Stimulated activated CD8-positive, alpha-beta memory T cell treated with anti-CD3 and anti-CD28 coated beads, Interleukin-7, amount 100 ng/mL, for 1 hour (primary cell): ENCODE data around the gene JARID2.

ENCODE experiments used
- DNase-seq, 2 donors: peaks; one replicate each; pipeline ENCODE4 v3.0.0-alpha.2; 2020; ENCODE audit warnings: low read depth in 2 of 2

The JARID2 gene

DNA sequence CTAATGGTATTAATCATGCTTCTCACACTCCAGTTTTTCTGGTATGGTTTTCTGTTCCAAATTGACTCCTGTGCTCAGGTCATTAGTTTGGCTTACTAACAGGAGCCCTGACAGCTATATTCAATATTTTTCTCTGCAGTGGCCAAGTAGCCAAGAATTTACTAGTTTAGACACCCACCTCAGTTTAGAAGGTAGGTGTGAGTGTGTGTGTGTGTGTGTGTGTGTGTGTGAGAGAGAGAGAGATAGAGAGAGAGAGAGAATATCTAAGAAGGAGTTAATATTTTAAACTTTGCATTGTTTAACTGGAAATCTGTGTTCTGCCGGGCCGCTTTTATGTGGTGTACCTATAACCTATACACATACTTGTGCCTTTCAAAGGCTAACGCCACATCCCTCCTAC is 18.5 kb downstream of the JARID2 start:
- no peak for DNase-seq

DNA sequence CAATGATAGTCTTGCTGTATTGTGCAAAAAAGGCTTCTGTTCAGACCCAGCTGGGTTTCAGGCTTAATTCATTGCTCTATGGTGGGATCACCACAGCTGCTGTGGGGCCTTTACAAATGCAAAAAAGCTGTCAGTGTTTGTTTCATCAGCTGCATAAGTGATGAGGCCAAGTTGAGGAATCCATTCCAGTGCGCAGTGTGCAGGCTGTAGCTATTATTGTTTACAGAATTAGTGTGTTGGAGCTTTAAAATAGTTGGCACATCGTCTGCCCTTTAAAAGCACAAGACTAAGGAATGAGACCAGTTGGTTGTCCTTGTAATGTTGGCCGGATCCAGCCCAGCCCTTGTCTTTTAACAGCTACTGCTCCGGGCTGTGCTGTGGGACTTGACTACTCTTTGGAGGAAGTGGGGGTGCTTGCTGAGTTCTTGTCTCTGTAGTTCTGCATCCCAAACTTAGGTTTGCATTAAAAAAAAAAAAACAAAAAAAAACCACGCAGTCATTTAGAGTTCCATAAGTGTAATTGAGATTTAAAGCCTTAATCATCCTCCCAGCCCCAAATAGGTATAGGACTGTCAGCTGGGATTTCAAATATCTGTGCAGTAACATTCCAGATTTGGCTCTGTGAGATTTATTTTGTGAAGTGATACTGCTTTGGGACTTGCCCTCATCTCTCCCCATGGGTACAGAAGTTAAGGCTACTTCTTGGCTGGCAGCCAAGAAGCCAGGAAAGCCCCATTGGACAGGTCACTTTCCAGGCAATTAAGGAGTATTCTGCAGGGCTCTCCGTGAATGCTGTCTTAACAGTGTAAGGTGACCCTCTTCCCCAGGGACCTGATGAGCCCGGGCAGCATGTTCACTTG is 19.3 kb downstream of the JARID2 start:
- no peak for DNase-seq

DNA sequence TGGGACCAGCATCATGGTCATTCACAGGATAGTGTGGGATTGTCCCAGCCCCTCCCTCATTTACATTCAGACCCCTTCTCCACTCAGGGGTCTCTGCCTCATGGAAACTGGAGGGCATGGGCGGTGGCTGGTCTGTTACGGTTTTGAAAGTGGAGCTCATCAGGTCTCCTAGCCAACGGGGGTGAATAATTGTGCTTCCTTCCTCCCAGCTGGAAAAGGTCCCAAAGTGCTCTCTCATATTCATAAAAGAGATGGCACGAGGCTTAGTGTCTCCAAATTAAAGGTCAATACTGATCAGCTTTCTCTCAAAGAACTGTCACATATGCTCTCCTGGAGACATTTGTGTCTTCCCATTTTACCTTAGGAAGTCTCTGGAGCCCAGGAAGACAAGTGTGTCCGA is 19.9 kb downstream of the JARID2 start:
- no peak for DNase-seq

DNA sequence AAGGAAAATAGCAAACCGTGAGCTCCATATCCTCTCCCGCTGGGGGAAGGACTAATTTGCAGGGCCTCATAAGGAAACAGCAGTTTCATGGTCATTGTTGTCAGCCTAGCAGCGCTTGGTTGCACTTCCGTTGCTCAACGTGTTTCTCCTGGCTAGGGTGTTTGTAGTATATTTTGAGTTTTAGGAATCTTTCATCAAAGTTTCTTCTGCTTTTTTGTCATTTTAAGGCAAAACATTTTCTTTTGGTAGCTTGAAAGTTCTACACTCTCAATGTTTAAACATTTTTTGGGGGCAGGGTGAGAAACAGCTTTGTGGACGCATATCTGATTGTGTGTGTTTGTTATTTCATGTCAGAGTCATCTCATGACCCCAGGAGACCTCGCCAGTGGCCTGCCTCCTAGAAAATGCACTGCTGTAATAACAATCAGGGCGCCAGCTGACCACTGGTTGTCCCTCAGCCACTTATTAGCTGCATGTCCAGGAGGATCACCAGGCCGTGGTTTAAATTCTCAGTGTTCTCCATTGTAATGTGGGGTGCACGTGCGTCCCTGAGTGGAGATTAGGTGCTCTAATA is 20.6 kb downstream of the JARID2 start:
- DNase-seq = no peak

DNA sequence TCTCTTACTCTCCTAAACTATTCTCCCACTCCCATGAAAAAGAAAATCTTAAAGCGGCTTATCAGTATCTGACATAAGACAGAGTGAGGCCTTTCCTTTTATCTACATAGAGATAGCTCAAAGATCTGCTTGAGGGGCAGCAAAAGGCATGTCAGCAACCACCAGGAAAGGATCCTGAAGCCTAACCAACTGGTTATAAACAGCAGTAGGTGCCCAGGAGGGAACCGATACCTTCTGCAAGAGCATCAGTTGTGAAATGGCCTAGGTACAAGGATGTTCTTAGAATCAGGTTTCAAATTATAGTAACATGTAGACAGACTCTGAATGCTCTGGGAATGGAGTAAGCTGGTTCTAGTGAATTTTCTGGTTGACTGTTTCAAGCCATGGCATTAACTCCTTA is 21.4 kb downstream of the JARID2 start:
- no peak for DNase-seq

DNA sequence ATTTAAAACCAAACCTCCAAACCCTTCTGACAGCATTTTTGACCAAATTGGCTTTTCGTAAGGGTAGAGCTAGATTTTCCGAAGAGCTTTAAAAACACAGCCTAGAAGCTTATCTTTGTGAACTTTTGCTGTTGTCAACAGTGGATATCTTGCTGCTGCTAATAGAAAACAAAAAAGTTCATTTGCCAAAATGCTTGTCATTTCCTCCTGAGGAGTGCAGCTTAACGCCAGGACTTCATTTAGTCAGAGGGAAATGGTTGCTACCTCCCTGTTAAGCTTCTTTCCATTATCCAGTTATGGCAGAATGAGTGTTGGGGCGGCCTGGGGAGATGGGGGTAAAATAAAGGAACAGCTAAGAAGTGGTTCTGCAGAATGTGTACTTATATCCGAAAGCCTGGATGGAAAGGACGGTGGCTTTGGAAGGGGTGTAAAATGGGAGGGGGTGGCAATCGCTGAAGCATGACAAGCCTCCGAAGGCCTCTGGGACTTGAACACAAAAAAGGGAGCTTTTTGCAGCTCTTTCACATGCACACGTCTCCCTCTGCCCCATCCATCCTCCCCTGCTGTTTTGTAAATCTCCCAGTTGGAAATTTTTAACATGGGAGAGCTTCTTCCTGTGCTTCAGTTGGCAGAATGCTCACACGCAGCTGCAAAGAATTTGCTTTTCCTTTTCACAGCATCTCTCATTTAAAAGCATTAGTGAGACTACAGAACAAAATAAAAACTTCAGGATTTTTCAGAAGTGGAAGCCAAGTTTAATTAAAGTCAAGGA is 22.5 kb downstream of the JARID2 start:
- DNase-seq = no peak

DNA sequence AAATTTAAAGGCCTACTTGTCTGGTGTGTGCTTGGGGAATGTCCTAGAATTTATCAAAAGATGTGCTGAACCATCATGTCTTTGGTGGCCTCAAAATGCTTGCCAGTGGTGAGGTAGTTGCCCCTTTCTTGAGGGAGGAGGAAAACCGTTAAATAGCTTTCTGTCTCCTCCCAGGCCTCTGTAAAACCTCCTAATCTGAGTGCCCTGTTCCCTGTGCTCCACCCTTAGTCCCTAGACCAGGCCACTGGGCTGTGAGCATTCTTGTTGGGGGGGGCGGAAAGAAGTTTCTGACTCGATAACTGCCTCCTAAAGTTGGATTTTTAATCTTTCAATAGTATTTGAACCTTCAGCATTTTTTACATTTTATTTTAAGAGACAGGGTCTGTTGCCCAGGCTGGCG is 23.1 kb downstream of the JARID2 start:
- DNase-seq = no peak

DNA sequence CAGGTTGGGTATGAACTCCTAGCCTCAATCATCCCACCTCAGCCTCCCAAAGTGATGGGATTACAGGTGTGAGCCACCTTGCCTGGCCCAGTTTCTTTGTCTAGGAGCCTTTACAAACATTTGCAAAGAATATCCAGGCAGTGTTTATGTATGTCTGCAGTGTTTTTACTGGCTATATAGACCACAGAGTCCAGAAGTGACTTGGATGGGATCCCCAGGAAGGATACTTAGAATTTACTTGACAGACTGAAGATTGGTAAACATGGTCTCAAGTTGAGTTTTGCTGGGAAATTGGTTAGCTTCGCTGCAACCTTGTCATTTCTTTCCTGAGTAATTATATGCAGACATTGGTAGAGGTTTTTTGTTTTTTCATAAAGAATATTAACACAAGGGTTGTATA is 23.8 kb downstream of the JARID2 start:
- no peak for DNase-seq

DNA sequence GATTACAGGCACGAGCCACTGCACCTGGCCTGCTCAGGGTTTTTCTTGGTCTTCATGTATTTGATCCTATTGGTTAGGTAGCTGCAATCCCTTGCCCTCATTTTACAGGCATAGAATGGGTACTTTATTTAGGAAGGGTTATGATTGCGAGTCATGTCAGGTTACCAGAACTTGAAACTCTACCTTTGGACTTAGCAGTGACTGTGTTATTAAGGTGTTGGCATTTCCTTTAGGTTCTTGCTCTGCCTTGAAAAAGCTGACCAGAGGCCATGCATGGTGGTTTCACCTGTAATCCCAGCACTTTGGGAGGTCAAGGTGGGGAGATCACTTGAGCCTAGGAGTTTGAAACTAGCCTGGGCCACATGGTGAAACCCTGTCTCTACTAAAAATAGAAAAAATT is 24.5 kb downstream of the JARID2 start:
- DNase-seq = no peak

DNA sequence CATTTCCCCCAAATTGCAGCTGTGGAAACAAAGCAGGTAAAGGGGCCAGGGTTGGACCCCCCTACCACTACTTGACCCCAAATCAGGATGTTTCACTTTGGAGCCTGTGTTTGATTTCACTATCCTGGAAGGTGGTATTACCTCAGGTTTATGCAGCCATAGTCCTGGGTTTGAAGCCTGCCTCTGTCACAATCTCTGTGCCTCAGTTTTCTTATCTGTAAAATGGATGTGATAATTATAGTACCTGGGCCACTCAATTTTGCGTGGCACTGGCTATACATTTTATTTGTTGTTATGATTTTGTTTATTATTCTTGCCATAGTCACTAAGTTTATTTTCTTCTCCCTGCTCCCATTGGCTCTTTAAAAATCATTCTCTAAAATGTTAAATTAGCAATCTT is 26.7 kb downstream of the JARID2 start:
- DNase-seq = no peak

DNA sequence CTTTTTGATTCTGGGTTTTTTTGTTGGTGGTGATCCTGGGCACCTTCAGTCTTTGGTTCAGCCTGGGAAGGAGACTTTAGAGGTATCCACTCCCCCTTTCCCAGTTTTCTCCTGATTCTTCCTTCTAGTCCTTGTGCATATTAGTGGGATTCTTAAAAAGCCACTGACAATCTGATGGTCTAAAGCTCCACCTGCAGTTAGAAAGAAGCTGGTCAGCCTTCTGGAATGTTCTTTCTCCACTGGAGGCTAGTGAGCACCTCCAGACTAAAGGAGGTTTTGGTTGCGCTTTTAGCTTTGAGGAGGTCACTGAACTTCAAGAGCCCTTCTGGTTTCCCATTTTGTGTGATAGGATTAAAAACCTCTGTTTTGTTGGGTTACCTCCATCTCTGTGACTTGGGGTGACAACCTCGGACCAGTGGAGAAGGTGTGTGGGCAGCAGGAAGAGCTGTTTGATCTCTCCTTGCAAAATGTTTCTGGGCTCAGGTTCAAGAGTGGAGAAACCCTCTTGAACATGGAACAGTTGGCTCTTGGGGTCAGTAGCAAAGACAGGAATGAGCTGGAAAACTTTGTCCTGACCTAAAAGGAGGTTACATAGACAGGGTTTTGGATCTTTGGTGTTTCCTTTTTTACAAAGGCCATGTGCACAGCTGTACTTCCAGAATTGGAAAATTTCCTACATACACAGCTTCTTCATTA is 29.0 kb downstream of the JARID2 start:
- no peak for DNase-seq

DNA sequence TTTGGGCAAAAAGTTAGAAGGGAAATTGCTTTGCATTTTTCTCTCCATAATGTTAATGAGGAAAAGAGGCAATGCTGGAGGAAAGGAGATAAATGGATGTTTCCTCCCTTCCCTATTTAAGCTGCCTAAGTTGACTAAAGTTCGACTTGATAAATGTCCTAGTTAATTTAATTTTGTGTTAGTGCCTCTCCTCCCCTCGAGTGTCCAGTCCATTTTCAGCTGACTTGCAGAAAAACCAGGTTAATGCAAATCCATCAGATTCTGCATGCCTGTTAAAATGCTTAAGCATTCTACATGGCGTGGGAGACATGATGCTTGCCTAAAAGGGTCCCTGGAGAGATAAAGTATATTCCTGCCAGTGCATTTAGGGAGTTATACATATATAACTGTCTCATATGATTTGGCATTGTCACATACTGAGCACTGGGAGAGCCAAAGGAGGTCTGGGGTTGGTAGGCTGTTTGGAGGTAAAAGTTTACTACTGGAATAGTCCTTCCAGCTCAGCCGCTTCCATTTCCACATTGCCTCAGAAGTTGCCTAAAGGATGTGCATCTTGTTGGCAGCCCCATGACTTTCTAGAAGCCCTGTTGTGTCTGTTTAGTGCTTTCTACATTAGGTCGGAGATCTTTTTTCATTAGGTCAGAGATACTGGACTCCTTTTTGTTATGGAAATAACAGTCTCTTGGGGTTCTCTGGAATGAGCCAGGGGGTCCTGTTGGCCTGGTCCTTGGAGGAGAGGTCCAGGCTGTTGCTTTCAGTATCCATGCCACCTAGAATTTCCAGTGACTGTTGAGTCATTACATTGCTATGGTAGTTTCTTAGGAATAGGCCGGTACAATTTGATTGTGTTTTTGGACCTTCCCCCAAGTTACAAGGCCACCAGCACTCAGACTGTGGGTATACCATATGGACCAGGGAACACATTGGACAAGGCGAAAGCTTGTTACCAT is 30.4 kb downstream of the JARID2 start:
- no peak for DNase-seq

DNA sequence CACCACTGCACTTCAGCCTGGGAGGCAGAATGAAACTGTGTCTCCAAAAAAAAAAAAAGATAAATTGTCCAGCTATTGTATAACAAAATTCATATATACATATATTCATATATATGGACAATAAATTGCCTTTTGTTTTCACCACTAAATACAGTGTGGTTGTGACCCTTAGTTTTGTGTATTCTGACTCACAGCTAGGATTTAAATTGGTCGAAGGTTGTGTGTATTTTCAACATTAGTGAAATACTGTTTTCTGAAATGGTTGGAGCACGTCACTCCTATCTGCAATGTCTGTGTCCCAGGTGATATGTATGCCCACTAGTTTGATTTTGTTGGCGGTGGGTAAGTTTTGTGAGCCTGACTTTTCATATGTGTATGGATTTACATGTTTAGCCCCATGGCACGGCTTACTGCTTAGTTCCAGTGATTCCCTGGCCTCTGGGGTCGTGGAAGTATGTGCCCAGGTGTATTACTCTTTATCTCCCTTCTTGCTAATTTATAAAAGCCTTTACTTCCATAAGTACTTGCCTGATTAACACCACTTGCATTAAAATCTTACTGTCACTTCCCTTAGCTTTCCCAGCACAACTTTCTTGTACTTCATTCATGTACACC is 33.3 kb downstream of the JARID2 start:
- DNase-seq = no peak

DNA sequence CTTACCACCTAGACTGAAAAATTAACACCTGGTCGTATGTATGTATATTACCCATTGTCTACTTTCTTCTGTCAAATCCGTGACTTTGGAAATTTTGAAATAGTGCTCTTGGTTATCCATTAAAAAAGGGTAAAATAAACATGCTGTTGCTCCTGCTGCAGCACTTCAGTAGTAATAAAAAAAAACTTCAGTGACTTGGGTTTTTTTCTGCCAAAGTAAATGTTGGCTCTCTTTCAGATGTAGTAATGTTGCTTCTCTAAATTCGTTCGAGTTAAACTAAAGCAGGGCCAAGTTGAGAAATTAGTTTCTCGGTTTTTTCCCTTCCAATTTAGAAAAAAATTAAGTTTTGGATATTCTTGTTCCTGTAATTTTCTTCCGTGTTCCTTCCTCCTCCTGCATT is 34.2 kb downstream of the JARID2 start:
- DNase-seq = no peak

DNA sequence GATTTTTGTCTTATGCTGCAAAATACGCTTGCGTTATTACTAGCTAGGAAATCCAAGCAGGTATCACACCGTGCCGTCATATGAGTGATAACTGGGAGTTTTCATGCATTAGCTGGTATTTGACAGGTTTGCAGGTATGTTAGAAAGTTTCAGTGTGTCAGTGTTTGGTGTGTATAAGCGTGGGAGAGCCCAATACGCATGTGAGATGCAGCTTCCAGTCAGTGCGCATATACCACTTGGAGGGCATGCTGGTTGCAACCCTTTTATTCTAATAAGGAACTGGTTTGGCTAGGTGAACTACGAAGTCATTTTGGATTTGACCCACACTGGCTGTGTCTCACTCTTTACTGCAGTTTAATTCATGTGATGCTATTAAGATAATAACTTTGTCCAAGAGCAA is 35.1 kb downstream of the JARID2 start:
- DNase-seq = no peak

DNA sequence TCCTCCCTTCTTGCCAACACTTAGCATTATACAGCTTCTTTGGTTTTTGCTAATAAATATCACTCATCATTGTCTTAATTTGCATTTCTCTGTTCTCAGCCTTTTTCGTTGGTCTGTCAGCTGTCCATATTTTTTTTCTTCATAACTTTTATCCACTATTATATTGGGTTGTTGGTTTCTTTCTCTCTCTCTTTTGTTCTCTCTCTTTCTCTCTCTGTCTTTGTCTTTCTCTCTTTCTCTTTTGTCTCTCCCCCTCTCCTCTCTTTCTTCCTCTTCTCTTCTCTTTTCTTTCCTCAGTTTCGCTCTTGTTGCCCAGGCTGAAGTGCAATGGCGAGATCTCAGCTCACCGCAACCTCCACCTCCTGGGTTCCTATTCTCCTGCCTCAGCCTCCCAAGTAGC is 36.5 kb downstream of the JARID2 start:
- no peak for DNase-seq

DNA sequence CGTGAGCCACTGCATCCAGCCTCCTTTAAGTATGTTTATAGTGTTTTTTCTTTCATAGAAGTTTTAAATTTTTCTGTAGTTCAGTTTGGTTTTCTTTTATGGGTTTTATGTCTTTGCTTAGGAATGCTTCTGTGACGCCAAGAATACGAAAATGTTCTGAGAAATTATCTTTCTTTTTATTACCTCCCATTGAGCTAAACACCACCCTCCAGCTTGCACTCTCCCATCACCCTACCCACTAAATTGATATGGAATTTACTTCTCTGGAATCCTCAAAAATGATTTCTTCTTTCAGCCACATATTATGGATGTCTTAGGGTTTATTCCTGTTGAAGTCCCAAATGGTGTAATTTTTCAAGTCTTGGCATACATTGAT is 38.1 kb downstream of the JARID2 start:
- no peak for DNase-seq

DNA sequence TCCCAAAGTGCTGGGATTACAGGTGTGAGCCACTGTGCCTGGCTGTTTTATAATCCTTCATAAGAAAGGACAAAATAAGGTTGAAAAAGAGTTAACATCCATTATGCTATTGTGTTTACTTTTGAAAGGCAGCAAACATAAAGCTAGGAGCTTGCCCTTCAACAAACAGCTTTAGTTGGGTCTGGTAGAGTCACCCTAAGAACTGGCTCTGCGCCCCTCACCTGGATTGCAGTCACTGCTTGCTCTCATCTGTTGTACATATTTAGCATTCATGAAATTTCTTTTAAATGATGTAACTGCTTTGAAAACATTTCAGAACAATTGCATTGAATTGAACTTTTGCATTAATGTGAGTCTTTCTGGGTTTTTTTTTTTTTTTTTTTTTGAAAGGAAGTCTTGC is 38.9 kb downstream of the JARID2 start:
- no peak for DNase-seq

DNA sequence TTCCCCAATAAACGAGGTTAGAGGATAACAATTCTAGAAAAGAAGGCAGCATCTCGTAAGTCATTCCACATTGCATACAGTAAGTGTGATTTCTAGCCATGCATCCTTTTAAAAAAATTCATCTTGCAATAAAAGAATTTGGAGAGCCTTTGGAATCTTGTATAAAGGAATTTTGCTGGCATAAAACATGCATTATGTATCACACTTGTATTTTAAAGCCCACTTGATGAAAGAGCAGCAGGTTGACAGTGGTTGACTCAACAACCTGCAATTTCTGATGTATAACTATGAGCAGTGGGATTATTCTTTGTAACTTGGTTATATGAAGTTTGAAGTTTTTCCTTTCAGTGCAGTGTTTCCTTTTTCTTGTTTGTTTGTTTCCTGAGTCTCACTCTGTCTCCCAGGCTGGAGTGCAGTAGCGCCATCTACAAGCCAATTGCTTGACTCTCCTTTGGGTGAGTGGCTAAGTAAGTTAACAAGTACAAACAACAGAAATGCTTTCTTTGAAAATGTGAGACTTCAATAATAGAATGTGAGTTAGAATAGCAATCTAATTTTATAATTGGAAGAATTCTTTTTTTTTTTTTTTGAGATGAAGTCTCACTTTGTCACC is 39.9 kb downstream of the JARID2 start:
- DNase-seq = no peak

DNA sequence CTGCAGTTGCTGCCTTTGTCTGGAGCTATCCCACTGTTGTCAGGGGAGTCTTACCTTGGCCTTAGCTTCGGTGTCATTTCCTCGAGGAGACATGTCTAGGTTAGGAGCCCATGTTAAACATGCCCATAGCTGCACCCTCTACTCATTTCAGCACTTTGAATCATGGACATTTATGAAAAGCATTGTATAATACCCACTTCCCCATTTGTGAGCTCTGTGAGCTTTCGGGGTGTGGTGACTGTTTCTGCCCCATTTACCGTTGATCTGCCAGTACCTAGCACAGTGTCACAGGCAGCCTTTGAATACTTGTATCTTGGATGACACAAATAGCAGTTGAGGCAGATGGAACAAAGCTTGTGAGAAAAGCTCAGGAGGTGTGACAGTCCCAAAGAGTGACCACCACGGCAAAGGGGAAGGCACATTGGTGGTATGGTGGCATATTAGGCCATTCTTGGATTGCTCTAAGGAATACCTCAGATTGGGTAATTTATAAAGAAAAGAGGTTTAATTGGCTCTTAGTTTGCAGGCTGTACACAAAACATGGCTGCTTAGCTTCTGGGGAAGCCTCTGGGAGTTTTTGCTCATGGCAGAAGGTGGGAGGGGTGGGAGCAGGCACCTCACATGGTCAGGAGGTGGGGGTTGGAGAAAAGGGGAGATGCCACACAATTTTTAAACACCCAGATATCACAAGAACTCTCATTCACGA is 42.0 kb downstream of the JARID2 start:
- no peak for DNase-seq
